Activated CD4-positive, alpha-beta T cell treated with anti-CD3 and anti-CD28 coated beads for 1 hour (primary cell): ENCODE data around the gene ZNF837.
"Not testable (repeated sequence)": the region's sequence is repeated elsewhere in the genome, so short reads cannot be mapped to it uniquely, and the experiment has no call there.

Experiments
- DNase-seq: peaks from one replicate; pipeline ENCODE4 v3.0.0-alpha.2; 2020

ZNF837 gene

DNA sequence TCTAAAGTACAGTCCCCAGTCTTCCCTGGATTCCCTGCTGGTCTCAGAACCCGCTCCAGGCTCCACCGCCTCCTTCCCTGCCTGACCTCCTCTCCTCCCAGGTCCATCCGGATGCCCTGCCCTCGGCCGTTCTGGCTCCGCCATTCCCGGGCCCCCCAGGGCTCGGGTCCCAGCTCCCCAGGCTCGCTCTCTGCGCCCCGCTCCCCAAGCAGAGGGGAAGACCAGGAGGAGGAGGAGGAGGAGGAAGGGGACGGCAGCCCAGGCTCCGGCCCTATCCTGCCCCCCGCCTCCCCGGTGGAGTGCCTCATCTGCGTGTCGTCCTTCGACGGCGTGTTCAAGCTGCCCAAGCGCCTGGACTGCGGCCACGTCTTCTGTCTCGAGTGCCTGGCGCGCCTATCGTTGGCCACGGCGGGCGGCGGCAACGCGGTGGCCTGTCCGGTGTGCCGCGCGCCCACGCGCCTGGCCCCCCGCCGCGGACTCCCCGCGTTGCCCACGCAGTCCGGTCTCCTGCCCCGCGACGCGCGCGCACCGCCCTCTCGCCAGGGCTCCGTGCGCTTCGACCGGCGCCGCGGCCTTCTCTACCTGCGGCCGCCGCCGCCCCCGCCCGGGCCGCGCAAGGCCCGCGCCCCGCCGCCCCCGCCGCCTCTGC, 15.3 kb upstream of the ZNF837 start:
- no peak for DNase-seq

DNA sequence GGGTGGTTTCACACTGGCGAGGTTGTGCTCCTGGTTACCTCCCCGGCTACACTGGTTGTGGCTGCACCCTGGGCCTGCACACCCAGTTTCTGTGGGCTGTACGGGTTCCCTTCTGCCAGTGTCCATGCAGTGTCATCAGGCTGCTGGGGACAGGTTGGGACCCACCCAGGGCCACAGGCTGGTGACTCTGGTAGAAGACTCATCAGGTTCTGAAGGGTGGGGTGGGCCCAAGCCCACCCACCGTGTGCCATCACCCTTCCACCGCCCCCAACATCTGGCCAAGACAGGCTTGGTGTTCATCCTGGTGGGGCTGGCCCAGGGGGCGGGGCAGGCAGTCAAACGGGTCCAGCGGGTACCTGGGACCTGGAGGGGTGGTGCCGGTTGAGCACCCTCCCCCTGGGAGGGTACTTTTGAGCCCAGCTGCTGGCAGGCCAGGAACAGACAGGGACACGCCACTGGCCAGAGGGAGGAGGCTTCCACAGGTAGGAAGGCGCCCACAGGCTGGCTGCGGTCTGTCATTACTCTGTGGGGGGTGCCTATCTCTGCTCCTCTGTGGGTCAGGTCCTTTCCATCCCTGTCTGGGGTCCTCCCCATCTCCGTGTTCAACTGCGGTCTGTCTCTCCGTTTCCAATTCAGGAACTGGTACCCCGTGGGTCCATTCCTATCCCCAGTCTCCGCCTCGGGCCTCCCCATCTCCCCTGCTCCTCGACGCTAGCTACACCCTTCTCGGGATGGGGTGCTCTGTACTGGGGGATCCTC, 14.6 kb upstream of the ZNF837 start, which contains the start of gene RNF225:
Gene RNF225 (plus strand): TSS at position 437 of the 759 bp plus-strand sequence. CDS start 434 bp downstream, outside the sequence.
- no peak for DNase-seq

DNA sequence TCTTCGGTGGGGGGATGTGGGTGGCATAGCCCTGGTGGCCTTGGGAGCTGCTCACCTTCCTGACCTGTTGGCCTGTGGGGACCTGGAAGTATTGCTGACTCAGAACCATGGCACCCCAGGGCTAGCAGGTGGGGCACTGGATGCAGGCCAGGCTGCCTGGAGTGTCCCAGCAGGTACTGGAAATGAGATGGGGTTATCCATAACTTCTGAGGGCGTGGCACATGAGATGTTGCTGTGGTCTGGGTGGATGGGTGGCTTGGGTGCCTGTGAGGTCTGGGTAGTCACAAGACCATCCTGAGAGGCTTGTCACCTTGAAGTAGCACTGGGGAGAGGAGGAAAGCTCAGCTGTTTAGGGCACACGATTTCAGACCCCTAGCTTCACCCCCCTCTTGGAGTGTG, 14.0 kb upstream of the ZNF837 start:
- DNase-seq: no peak

DNA sequence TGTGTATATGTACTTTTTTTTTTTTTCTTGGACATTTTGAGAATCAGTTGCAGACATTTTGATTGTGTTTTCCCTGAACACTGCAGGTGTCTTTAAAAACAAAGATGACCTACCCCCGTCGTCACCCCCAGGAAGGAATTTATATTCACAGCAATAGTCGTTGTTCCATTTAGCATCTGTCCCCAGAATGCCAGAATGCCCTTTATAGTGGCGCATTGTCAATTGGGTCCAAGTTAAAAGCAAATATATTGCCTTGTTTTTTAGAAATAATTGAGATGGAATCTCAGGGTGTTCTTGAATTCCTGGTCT, 12.8 kb upstream of the ZNF837 start:
- no peak for DNase-seq

DNA sequence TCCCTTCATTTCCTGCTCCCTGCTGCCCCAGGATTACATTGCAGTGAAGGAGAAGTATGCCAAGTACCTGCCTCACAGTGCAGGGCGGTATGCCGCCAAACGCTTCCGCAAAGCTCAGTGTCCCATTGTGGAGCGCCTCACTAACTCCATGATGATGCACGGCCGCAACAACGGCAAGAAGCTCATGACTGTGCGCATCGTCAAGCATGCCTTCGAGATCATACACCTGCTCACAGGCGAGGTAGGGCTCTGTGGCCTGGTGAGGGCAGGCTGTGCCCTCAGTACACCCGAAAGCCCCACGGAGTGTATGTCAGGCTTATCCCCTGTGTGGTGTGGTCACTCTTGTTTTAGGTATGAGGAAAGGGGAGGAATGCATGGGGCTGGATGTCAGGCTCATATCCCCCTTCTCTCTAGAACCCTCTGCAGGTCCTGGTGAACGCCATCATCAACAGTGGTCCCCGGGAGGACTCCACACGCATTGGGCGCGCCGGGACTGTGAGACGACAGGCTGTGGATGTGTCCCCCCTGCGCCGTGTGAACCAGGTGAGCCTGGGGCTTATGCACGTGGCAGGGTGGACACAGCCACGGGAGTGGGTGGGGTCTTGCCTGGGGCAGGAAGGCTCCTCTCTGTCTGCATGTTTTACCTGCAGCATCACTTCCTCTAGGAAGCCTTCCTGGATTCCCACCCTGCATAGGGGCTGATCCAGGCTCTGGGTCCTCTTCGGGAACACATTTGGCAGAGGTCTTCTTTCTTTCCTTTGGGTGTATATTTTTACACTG, 12.3 kb upstream of the ZNF837 start:
- DNase-seq: no peak

DNA sequence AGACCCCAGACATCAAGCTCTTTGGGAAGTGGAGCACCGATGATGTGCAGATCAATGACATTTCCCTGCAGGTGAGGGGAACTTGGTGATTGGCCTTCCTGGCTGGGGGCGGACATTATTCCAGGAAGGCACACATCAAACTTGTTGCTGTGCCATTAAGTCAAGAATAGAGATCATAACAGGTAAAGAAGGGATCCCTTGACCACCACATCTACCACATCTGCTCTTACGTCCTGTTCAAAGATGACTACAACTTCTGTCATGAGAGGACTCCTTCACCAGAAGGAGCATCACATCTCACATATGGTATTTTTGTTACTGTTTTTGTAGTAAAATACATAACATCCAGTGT, 7.3 kb upstream of the ZNF837 start:
- DNase-seq: no peak

DNA sequence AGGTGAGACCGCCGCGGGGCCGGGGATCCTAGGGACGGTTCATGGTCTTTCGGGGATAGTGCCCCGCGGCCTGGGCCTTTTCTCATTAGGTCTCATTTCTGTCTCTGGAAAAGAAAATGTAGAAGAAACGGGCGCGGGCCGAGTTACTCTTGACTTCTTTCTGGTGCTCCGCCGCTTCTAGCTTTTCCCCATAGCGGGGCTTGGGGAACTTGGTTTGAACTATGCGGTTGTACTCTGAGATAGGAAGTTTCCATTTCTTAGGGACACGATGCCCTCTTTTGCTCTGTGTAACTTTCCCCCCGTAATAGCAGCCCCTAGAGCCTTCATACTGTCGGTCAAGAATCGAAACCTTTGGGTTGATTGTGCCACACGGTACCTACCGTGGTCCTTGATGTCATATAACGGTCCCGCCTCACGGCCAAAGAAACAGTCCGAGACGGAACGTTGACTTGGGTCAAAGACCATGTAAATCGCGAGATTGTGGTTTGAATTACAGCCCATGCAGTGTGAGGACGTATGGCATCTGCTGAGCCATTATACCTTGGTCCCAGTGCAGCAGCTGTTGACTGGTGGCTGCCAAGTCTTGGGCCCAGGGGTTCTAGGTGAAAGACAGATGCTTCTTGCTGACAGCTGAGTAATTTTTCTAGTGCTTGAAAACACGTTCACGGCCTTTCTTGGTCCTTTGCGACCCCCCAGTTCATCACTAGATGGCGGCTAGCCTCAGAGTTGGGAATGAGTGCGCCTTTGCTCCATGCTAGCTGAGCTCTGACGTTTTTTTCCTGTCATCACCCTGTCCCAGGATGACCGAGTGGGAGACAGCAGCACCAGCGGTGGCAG, 6.7 kb upstream of the ZNF837 start:
- no peak for DNase-seq

DNA sequence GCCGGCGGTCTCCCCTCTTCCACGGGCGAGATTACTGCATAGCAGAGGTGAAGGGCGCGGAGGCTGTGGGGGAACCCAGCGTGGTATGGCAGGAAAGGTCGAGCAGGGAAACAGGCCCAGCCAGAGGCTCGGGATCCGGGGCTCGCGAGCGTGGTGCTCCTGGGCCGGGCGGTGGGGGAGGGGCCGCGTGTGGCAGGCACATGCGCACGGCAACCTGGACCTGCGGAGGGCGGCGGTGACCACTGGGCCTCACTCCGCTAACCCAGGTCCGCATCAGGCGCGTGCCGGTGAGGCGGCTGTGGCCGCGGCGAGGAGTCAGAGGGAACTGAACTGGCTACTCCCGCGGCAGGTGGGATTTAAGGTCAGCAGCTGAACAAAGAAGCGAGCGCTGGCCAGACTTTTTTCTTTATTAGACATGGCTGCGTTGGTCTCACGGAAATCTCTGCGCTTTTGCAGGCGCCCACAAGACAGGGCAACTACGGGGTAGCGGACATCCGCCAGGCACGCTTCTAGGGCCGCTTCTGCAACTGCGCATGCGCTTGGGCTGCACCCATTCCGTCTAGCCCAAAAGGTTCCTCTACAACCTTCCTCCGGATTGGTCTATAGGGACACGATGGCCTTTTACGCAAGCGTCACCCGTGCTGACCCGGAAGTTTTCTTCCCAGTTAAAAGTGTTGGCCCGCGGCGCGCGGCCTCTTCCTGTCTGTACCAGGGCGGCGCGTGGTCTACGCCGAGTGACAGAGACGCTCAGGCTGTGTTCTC, 5.9 kb upstream of the ZNF837 start, which contains the start of gene RPS5:
Gene RPS5 (plus strand): TSS at position 694 of the 762 bp plus-strand sequence. CDS start 869 bp downstream, outside the sequence.
- peak; percentile 96 for DNase-seq

DNA sequence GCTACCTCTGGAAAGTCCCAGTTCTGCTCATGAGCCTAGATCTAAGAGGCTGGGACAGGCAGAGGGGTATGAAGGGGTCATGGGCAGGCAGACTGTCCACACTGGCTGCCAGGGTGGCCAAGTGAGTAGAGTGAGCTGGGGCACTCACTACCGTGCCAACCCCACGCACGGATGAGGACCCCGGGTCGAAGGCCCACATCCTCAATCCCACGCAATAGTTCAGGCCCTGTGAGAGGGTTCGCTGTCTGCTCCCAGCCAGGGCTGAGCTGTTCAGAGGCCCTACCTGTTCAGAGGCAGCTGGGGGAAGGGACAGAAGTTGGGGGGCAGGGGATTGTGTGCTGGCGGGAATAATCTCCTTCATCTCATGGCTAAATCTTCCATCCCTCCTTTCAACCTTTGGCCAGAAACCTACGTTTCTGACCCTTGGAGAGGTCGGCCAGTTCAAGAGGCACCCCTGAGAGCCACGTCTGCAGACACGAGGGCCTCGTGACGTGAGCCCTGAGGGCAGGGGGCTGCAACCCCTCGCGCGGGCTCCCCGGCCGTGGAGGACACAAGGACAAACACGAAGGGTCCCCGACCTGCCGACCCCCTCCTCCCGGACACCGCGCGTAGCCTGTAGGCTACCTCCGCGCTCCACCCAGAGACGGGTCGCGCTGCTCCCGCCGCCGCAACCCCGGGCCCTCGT, 5.2 kb upstream of the ZNF837 start:
- no peak for DNase-seq

DNA sequence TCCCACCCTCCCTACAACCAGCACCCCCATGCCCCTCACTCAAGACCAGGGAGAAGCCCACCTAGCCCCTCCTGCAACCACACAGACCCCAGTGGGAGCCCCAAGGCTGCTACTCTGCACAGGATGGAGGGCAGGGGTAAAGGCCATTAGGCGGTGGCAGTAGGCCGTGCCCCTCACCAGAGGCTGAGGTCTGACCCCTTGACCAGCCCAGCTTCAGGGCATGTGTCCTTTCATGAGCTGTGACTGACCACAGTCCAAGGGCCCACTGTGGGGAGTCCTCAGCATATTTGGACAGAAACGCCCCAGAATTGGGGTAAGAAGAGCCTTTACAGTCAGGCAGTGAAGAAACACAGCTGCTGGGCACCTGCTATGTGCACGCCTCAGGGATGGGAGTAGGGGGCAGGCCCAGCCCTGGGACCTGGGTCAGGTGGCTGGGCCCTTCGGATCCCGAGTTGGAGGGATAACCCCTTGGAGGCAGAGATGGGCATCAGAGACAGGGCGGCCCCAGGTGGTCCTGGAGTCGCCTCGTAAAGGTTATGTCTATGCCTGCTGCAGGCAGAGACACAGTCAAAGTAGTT, 4.6 kb upstream of the ZNF837 start:
- DNase-seq: no peak

DNA sequence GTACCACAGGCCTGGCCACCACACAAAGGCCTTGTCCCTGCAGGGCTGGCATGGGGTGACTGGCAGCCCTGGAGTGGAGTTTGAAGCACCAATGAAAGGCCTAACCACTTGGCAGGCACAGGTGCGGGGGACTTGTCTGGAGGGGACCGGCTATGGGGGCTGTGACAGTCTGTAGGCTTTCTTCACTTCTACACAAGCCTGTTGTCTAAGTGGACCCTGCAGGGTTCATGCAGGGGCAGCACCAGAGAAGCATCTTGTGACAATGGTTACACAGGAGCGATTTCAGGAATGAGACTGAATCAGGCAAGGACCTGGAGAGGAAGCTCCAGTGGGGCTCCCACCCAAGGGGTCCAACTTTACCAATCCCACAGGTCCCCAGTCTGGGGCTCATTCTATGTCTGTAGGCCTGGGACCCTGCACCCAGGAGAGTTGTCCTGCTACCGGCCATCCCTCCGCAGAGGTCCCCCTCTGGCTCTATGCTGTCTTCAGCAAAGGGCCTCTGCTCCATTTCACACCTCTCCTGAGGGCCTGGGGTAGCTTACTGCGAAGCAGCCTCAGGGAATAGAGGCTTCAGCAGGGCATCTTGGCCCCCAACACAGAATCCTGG, 2.3 kb upstream of the ZNF837 start:
- DNase-seq: no peak

DNA sequence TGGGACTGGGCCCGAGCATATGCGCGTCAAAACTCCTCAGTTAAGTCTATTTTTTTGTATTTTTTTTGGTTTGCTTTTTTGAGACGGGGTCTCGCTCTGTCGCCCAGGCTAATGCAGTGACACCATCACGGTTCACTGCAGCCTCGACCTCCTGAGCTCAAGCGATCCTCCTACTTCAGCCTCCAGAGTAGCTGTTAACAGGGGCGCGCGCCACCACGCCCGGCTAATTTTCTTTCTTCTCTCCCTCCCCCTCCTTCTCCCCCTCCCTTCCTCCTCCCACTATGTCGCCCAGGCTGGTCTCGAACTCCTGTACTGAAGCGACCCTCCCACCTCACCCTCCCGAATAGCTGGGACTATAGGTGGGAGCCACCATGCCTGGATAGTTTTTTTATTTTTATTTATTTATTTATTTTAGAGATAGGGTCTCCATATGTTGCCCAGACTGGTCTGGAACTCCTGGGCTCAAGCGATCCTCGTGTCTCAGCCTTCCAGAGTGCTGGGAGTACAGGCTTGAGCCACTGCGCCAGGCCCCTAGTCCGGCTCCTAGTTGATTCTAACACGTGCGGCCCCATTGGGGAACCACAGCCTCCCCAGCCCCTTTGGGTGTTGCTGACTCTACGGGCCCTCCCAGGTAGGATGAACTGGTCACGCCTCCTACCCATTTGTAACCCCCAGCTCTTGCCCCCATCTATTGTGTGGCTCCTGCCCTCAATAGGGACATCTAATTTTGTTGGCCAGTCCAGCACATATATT, 806 bp upstream of the ZNF837 start:
- DNase-seq: no peak

DNA sequence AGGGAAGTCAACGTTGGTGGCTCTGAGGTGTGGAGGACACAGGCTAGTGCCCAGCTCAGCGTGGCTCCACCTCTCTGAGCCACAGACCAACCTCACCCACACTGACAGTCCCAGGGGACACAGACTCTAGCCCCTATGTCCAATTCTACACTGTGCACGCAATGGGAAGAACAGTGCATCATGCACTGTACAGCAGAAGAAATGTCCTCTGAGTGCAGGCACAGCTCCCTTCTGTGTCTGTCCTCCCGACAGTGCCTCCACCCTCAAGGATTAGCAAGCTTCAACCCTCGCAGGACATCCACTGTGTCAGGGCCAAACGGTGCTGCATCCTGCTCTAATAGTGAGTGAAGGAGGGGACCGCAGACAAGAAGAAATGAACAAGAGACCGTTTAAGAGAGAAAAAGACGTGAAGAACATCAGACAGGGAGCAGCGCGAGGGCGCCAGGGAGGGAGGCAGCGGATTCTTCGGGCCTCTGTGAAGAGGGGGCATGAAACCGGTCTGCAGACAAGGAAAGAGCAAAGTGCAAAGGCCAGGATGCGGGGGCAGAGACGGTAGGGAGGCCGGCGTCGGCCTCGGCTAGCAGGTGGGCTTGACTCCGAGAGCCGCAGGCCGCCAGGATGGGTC, 681 bp downstream of the ZNF837 start:
- no peak for DNase-seq

DNA sequence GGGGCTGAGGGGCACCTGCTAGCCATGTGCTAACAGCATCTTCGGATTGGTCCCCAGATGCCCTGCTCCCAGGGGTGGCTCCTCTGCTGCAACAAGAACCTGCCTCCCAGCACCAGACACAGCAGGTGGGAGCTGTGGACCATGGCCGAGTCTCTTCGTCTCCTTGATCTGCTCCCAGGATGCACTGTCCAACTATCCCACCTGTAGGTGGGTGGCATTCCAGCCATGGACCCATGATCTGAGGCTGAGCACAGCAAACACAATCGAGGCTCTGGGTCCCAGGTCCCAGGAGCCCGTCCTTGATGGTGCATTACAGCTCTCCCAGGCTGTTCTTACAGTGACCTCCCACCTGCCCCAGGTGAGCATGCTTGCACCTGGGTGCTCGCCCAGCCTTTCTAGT, 1.6 kb downstream of the ZNF837 start:
- no peak for DNase-seq

DNA sequence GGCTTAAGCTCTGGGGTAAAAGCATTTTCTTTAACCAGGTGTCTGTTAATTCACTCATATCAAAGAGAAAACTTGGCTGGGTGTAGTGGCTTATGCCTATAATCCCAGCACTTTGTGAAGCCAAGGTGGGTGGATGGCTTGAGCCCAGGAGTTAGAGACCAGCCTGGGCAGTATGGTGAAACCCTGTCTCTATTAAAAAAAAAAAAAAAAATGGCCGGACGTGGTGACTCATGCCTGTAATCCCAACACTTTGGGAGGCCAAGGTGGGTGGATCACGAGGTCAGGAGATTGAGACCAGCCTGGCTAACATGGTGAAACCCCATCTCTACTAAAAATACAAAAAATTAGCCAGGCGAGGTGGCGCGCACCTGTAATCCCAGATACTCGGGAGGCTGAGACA, 4.1 kb downstream of the ZNF837 start:
- DNase-seq: not testable (repeated sequence)

DNA sequence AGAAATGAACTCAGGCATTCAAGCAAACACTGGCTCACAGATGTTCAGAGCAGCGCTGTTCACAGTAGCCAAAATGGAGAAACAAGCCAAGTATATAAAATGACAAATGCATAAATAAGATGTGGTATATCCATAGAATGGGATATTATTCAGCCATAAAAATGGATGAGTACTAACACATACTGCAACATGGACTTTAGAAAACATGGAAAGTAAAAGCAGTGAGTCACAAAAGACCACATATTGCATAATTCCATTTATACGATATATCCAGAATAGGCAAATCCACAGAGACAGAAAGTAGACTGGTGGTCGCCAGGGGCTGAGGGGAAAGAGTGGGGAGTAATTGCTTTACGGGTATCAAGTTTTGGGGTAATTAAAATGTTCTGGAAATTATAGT, 6.6 kb downstream of the ZNF837 start:
- DNase-seq: no peak

DNA sequence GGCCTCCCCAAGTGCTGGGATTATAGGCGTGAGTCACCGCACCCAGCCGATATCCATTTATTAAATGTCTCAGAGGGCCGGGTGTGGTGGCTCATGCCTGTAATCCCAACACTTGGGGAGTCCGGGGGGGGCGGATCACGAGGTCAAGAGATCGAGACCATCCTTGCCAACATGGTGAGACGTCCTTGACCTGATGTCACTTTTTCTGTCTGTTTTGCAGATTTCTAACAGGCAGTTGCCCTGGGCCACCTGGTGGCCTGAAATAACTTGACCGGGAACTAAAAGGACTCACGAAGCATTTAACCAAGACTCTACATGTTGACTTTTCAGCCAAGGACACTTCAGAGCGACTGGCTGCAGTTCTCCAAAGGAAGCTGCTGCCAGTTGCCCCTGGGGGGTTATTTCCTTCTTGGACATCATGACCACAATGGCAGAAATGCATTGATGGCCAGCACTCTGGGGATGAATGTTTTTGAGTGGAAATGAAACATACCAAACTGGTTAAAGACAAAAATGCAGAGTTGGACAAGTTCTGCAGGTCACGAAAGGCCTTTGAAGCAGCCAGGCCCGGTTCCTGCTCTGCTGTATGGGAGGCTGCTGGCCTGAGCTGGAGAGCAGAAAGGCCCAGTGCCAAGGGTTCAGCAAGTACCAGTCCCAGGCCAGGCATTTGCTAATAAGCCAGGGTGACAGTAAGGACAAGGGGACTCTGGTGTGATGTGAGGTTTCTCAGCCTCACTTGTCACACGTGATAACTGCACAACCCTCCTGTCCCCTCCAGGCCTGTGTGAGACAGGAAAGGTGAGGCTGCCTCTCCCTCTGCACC, 8.3 kb downstream of the ZNF837 start:
- DNase-seq: no peak

DNA sequence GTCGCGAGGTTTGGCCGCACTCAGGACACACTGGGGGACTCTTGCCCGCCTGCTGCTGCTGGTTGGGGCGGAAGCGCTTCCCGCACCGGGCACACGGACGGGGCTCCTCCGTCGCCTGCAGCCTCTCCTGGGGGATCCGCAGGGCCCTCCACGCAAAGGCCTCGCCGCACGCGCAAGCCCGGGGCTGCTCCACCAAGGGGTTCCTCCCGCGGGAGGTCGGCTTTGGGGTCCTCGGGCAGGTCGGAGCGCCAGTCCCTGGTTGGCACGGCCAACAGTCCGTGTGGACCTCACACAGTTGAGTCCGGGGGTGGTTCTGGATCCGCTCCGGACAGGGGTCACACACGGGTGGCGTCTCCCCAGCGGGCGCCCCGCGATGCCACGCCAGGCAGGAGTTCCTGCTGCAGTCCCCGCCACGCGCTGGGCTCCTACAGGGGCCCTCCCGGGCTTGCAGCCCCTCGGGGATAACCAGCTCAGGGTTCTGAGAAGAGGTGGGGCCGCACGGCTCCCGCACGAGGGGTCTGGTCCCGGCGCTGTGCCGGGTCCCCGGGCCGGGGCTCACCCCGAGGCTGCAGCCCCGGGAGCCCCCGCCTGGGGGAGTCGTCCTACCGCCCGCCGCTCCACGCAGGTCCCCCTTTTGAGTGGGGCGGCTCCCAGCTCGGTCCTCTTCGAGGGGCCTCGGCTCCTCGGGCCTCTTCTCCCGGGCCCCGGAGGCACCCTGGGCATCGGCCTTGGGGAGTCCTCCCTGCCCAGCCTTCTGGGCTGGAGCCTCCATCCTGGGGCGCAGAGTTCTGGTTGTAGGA, 12.1 kb downstream of the ZNF837 start:
- DNase-seq: no peak
